HepG2 (cell line): ENCODE results near the gene TBCD. TPM values are rescaled to one million over a fixed set of nuclear protein-coding genes. Genes with fewer than 3 reads are reported as not detected.
A peak's percentile ranks its signal among the peaks of the same experiment; 100 is the strongest.

Experiments used
- ATAC-seq: fragments of 200-7000 bp; cut with Tn5 transposase; 3 replicates; pipeline ENCODE4 v1.9.1; 2020; ENCODE audit warnings: mild to moderate bottlenecking, moderate library complexity
- BruUV-seq: library from RNA; stranded (reverse); fragments of 400-500 nt; replicated peaks from 2 replicates; lab custom pipeline; 2021; lab: Mats Ljungman, UMichigan
- CTCF ChIA-PET: fragments of 300-600 bp; formaldehyde crosslinking; extraction: SDS; loops from one replicate; lab custom pipeline; 2021; ENCODE audit warnings: low total read pairs, inconsistent platforms, low intra/inter-chr PET ratio; lab: Yijun Ruan, JAX
- POLR2A ChIA-PET: fragments of 350-600 bp; sonication (Branson Sonifier 250); formaldehyde crosslinking; loops from one replicate; lab custom pipeline; 2020; ENCODE audit warnings: antibody characterized with exemption, inconsistent platforms; lab: Yijun Ruan, JAX
- DNase-seq: peaks from one replicate; pipeline ENCODE4 v3.0.0-alpha.2; 2015; ENCODE audit warnings: low spot score
- FAIRE-seq: peaks from 3 replicates; lab custom pipeline; 2011; peaks lifted over from hg19 to GRCh38; lab: Jason Lieb, UNC
- H2AFZ ChIP-seq: one replicate; pipeline ENCODE4 v1.6.1; 2011; ENCODE audit warnings: low read length, inconsistent platforms
- H3K27ac ChIP-seq: fragments of 300-600 bp; 3 replicates; pipeline ENCODE4 v1.8.0; 2011; ENCODE audit warnings: mixed run types, mild to moderate bottlenecking, mixed read lengths, low read length, inconsistent platforms; ENCODE audit not compliant: insufficient read depth; ENCODE audit errors: extremely low read length
- H3K27me3 ChIP-seq, 2 experiments: fragments of 200-600 bp in 1 of 2; 2 replicates in 1 of 2; 3 replicates in 1 of 2; pipeline versions ENCODE4 v1.6.0 to v1.8.0; 2011; ENCODE audit warnings: low read length in 2 of 2, mild to moderate bottlenecking in 2 of 2, moderate library complexity in 2 of 2, inconsistent platforms in 1 of 2; ENCODE audit not compliant: insufficient read depth in 2 of 2, control insufficient read depth in 1 of 2
- H3K36me3 ChIP-seq, 2 experiments: fragments of 200-600 bp in 1 of 2; replicated peaks in 1 of 2; 2 replicates in 1 of 2; 3 replicates in 1 of 2; pipeline versions ENCODE4 v1.5.1 to v1.8.0; 2011; ENCODE audit warnings: low read length in 2 of 2, inconsistent platforms in 1 of 2; ENCODE audit not compliant: insufficient read depth in 2 of 2, control insufficient read depth in 1 of 2
- H3K4me1 ChIP-seq: 2 replicates; pipeline ENCODE4 v1.5.1; 2012; ENCODE audit warnings: low read length, inconsistent platforms; ENCODE audit not compliant: insufficient read depth
- H3K4me2 ChIP-seq: 2 replicates; pipeline ENCODE4 v1.6.0; 2011; ENCODE audit warnings: low read depth, low read length, inconsistent platforms
- H3K4me3 ChIP-seq, 3 experiments: fragments of 200-600 bp in 1 of 3; sonication (generic), shearing (Covaris generic) in 1 of 3; replicated peaks in 1 of 3; 2 replicates each; pipeline ENCODE4 v1.5.1; 2011 to 2016; ENCODE audit warnings: low read length in 3 of 3, inconsistent platforms in 2 of 3, low read depth in 2 of 3, mild to moderate bottlenecking in 2 of 3, control low read depth in 1 of 3, mixed read lengths in 1 of 3; ENCODE audit not compliant: insufficient read depth in 1 of 3
- H3K79me2 ChIP-seq: one replicate; pipeline ENCODE4 v1.6.1; 2011; ENCODE audit warnings: low read length, inconsistent platforms; ENCODE audit not compliant: insufficient read depth
- H3K9ac ChIP-seq: 2 replicates; pipeline ENCODE4 v1.6.0; 2011; ENCODE audit warnings: mild to moderate bottlenecking, low read depth, low read length, inconsistent platforms; ENCODE audit not compliant: insufficient read depth
- H3K9me3 ChIP-seq: 2 replicates; pipeline ENCODE4 v1.5.1; 2012; ENCODE audit warnings: mild to moderate bottlenecking, low read length
- H4K20me1 ChIP-seq: 2 replicates; pipeline ENCODE4 v1.6.0; 2011; ENCODE audit warnings: inconsistent platforms, mild to moderate bottlenecking, low read length, moderate library complexity; ENCODE audit not compliant: insufficient read depth
- CREB3 ChIP-seq: sonication (generic); formaldehyde crosslinking; IDR thresholded peaks from 2 replicates; pipeline ENCODE4 v1.5.0; 2020; ENCODE audit warnings: missing genetic modification reagents
- FOXO1 ChIP-seq: sonication (generic); formaldehyde crosslinking; IDR thresholded peaks from 2 replicates; pipeline ENCODE4 v1.4.0; 2020; ENCODE audit warnings: missing genetic modification reagents
- HMGXB4 ChIP-seq, 2 experiments: sonication (generic) in 1 of 2; formaldehyde crosslinking in 1 of 2; IDR thresholded peaks; 2 replicates each; pipeline versions ENCODE4 v1.4.0 to v1.6.1; 2018 to 2020; ENCODE audit warnings: missing genetic modification reagents in 2 of 2, borderline replicate concordance in 1 of 2, low read depth in 1 of 2, mild to moderate bottlenecking in 1 of 2, missing biosample characterization in 1 of 2
- NFKBIZ ChIP-seq: IDR thresholded peaks from 2 replicates; pipeline ENCODE4 v1.6.1; 2018; ENCODE audit warnings: missing genetic modification reagents, missing compliant biosample characterization
- PAXIP1 ChIP-seq: sonication (generic); formaldehyde crosslinking; conservative IDR thresholded peaks from 2 replicates; pipeline ENCODE4 v1.4.0; 2020; ENCODE audit warnings: mild to moderate bottlenecking, missing genetic modification reagents, moderate library complexity
- RCOR2 ChIP-seq: IDR thresholded peaks from 2 replicates; pipeline ENCODE4 v1.6.1; 2016; ENCODE audit warnings: missing biosample characterization, missing genetic modification reagents
- TERF1 ChIP-seq: sonication (generic); formaldehyde crosslinking; IDR thresholded peaks from 2 replicates; pipeline ENCODE4 v1.8.0; 2022; ENCODE audit warnings: mild to moderate bottlenecking, missing genetic modification reagents, moderate library complexity
- ZMYM4 ChIP-seq: sonication (generic); formaldehyde crosslinking; IDR thresholded peaks from 2 replicates; pipeline ENCODE4 v1.8.1; 2023; ENCODE audit warnings: mild to moderate bottlenecking, missing genetic modification reagents
- ZNF124 ChIP-seq: sonication (generic); formaldehyde crosslinking; IDR thresholded peaks from 2 replicates; pipeline ENCODE4 v1.4.0; 2020; ENCODE audit warnings: missing genetic modification reagents
- WGBS: methylation state at CpG from one replicate; pipeline ENCODE4 v1.1.6; 2017; ENCODE audit warnings: low lambda C conversion rate; 5-methylcytosine and 5-hydroxymethylcytosine counted together
- in situ Hi-C: cut with HindIII; loops from 2 replicates; pipeline ENCODE4 v1.10.0; 2017; ENCODE audit warnings: low pct_unique_long_range_greater_than_20kb; ENCODE audit not compliant: extremely low pct_ligation_motif_present
- intact Hi-C: fragments of 100-400 bp; cut with micrococcal nuclease; formaldehyde crosslinking; loops from one replicate; pipeline ENCODE4 v1.10.0; 2022; ENCODE audit not compliant: unreplicated experiment
- polyA plus RNA-seq, 8 experiments: library from polyadenylated mRNA; depleted of rRNA in 3 of 8; stranded (reverse) in 7 of 8; unstranded in 1 of 8; fragments of >200 nt; fragmentation: Illumina TruSeq in 4 of 8; extraction: Trizol in 4 of 8; gene quantifications; 2 replicates each; pipeline versions ENCODE4 v1.2.1 to v1.2.3, GENCODE V29; 2011 to 2016; ENCODE audit warnings: low read depth in 4 of 8, missing spikeins in 1 of 8, mixed read lengths in 1 of 8; ENCODE audit not compliant: insufficient read depth in 1 of 8
- total RNA-seq, 5 experiments: library from RNA; depleted of rRNA; stranded (reverse); fragments of >200 nt; fragmentation: Illumina TruSeq; extraction: Trizol; gene quantifications; 2 replicates each; pipeline ENCODE4 v1.2.3, GENCODE V29; 2016; ENCODE audit warnings: low read depth in 1 of 5

The TBCD gene
- total and polyA plus RNA-seq, 2 of the 13 experiments (the other 11 are each of a cell fraction or from before 2014, with no cell fraction given) = 33.9 to 54.8 TPM

GRCh38 chr17:82881324-82881823 lies 129.5 kb downstream of the TBCD start (continued):
- TF ChIP-seq HMGXB4 (CRISPR knock-in tag; IDR thresholded peaks at IDR 0.05; ENCODE audit: borderline replicate concordance in 1 of 2, low read depth in 1 of 2) = no peak

GRCh38 chr17:82881900-82882714 lies 130.2 kb downstream of the TBCD start:
- H3K4me2 ChIP-seq = peak overlapping the region; percentile 48
- no peaks in the 10 kb centered on the region for H3K27me3 ChIP-seq
- H3K79me2 ChIP-seq = peaks cover 3% of the 10 kb centered on the region
- 61% methylated on average over 16 of the region's 17 CpGs for WGBS
- peak overlapping the region in 1 of 3 experiments; percentile 34; a peak in 1 of 6 replicates for H3K4me3 ChIP-seq
- H3K36me3 ChIP-seq = no peaks in the 10 kb centered on the region; a peak in 1 of 5 replicates
- H4K20me1 ChIP-seq = no peaks in the 10 kb centered on the region
- peak; percentile 74 for DNase-seq
- TSS peak; percentile 38 for BruUV-seq
- peak overlapping the region; percentile 52 for H3K9ac ChIP-seq
- H3K4me1 ChIP-seq = peaks cover 46% of the 10 kb centered on the region
- no peak overlapping the region for H2AFZ ChIP-seq
- in situ Hi-C loops (no loop called here), intact Hi-C loops (no loop called here)
- ChIA-PET POLR2A (interaction anchor here (1.6 kb wide), 2 partner anchors 8 to 44 kb away, joined by 3 to 6 read pairs; no protein-coding TSS in a partner anchor), CTCF (no interaction called here)
- peak; percentile 63 for FAIRE-seq
- peak overlapping the region; percentile 55 for H3K27ac ChIP-seq
- peak; percentile 77 for ATAC-seq
- H3K9me3 ChIP-seq = no peaks in the 10 kb centered on the region
- 0 out of 2 replicates have a peak, but pooled peaks have one; percentile 46 for TF ChIP-seq ZNF124 (CRISPR knock-in tag)
- TF ChIP-seq RCOR2 (CRISPR knock-in tag) = 0 out of 2 replicates have a peak, but pooled peaks have one; percentile 38
- 0 out of 2 replicates have a peak, but pooled peaks have one; percentile 33 for TF ChIP-seq FOXO1
- 0 out of 4 replicates have a peak, but pooled peaks of 1 of the 2 experiments have one; percentile 20 for TF ChIP-seq HMGXB4 (CRISPR knock-in tag; IDR thresholded peaks at IDR 0.05; ENCODE audit: borderline replicate concordance in 1 of 2, low read depth in 1 of 2)
- TF ChIP-seq NFKBIZ = no peak
- peak; percentile 47; the same call in 1 of the 2 replicates for TF ChIP-seq ZMYM4 (CRISPR knock-in tag)
- no peak for TF ChIP-seq TERF1
- TF ChIP-seq PAXIP1 (CRISPR knock-in tag) = peak; percentile 71
- TF ChIP-seq CREB3 (CRISPR knock-in tag) = no peak
